M059J (cell line): ENCODE results near the gene RASSF7. TPM values are rescaled to one million over a fixed set of nuclear protein-coding genes. Genes with fewer than 3 reads are reported as not detected.

Experiments
- DNase-seq: peaks from one replicate; pipeline ENCODE4 v3.0.0-alpha.2; 2012; ENCODE audit warnings: low read depth
- total RNA-seq: library from RNA; depleted of rRNA; stranded (reverse); fragments of >200 nt; shearing (Covaris generic); gene quantifications from 2 replicates; pipeline ENCODE4 v1.2.3, GENCODE V29; 2014

The RASSF7 gene
- total RNA-seq, 1 experiment from 2014 or later: 56.0 TPM

- no peak for DNase-seq
Observed at GRCh38 chr11:551596-551995, 9.2 kb upstream of the RASSF7 start.

DNA sequence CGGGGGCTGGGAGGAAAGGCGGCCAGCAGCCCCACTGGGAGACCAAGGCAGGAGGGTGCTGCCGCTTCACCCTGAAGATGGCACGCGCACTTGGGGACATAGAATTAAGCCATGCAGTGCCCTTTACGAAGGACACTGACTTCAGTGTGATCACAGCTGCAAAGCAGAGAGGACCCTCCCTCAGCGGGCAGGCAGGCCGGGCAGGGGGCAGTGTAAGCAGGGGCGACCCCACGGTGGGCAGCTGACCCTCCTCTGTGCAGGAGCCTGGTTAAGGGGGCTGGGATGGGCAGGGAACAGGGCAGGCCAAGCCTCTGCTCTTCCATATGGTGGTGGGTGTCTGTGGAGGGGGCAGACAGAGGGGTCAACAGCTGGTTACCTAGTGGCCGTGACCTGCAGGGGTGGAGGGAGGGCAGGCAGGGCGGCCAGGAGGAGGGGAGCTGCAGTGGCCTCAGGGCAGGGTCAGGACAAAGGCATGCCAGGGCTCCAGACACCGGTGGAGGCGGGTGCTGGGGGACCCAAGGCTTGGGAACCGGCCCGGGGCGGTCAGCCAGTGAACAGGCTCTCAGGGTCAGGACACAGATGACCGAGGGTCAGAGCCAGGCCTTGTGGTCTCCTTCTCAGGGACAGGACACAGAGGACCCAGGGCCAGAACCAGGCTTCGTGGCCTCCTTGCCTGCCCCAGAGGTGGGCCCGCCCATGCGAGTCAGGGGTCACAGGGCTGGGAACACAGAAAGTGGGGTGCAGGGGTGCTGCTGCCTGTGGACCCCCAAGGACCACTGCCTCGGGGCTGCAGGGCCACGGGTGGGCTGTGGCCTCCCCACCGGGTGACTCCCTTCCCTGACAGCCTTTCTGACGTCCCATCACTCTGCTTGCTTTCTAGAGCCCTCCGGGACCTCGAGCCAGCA is 7.4 kb upstream of the RASSF7 start:
- no peak for DNase-seq

- DNase-seq: no peak
Observed at GRCh38 chr11:553988-554340, 6.8 kb upstream of the RASSF7 start.

- DNase-seq: no peak
Observed at GRCh38 chr11:554428-555226, 6.1 kb upstream of the RASSF7 start.

DNA sequence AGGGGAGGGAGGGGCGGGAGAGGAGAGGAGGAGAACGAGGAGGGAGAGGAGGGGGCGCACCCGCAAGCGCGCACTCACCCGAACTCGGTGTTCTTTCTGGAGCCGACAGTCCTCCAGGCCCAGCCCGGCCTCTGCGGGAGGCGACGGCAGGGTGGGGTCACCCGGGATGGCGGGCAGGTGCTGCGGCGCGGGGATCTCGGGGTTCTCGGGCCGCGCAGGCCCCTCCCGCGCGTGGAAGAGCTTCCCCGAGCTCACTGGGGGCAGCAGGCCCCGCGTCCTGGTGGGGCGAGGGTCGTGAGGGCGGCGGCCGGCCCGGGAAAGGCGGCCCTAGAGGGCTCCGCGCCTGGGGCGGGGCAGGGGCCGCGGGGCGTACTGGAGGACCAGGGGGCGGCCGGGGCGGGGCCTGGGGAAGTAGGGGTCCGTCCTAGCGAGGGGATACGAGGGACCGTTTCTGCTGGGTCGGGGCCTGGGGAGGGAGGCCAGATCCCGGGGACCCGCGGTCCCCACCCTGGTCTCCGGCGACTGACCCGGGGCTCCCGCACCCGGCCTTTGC is 5.5 kb upstream of the RASSF7 start:
- DNase-seq: no peak

- no peak for DNase-seq
Observed at GRCh38 chr11:555780-556661, 4.7 kb upstream of the RASSF7 start.

DNA sequence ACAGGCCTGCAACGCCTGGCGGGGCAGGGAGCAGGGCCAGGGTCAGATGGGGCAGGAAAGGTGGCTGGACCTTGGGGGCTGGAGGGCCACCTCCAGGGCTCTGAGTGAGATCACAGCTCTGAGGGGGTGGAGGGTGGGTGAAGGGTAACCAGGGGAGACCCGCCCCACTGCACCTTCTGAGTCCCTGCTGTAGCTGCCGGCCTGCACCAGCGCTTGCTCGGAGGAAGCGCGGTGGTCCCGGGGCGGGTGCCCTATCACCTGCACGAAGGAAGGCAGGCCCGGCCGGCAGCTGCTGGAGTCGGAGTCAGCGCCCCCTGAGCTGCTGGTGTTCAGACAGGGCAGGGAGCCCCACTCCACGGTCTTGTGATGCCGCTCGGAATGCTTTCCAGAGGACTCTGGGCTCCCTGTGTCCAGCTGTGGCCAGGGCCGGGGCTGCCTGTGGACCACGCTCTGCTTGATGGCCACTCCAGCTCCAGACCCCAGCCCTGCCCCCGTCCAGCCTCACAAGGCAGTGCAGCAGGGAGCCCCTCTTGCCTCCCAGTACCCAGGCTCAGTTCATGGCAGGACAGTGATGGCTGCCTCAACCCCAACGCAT is 4.0 kb upstream of the RASSF7 start:
- DNase-seq: no peak

DNA sequence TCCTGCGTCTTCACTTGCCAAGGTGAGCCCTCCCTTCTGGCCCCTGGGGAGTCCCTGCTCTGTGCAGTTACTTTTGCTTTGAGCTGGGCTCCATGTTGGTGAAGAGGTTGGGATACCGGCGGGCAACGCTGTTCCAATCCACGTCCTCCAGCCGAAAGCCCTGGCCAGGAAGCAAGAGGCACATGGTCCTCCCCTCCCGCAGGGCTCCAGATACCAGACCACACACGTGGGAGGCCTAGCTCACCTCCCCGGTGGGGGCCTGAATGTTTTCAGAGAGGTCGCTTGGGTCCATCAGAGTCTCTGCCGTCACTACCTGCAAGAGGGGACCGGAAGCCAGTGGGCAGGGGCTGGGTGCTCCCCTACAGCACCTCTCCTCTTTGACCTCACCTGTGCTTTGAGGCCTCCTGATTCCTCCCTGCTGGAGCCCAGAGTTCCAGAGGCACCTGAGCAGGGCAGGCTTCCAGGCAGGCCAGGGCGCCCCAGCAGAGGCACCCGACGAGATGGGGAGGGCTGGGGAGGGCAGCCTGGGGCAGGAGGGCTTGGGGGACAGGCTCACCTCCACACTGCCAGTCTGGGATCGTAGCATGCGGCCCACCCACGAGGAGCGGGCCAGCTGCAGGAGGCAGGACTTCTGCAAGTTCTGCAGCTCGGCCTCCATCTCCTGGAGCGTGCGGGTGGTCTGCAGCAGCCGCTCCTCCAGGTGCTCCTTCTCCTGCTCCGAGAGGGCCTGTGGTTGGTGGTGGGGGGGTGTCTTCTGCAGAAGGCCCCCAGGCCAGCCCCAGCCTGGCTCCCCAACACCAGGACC is 3.2 kb upstream of the RASSF7 start:
- DNase-seq: no peak

GRCh38 chr11:558503-558902 is 2.3 kb upstream of the RASSF7 start:
- no peak for DNase-seq

- DNase-seq: no peak
Observed at GRCh38 chr11:559020-559620, 1.6 kb upstream of the RASSF7 start.

DNA sequence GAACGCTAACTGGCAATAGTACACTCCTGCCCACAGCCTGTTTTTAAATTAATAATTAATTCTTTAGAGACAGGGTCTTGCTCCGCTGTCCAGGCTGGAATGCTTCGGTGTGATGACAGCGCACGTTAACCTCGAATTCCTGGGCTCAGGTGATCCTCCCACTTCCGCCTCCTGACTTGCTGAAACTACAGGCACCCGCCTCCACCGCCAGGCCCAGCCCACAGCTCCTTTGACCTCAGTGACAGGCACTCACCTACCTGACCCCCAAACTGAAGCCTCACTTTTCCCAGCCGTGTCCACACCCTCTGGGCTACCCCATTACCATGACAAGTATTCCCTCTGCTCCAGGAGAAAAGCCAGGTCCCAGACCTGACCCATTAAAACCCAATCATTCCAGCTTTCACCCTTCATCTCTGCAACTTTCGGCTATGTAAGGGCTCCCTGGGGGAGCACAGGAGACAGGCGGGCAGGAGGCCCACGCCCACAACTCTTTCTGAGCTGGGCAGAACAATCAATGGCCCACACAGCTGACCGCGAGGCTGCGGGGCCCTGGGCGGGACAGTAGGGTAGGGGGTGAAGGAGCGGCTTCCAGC is 962 bp upstream of the RASSF7 start:
- DNase-seq: no peak

DNA sequence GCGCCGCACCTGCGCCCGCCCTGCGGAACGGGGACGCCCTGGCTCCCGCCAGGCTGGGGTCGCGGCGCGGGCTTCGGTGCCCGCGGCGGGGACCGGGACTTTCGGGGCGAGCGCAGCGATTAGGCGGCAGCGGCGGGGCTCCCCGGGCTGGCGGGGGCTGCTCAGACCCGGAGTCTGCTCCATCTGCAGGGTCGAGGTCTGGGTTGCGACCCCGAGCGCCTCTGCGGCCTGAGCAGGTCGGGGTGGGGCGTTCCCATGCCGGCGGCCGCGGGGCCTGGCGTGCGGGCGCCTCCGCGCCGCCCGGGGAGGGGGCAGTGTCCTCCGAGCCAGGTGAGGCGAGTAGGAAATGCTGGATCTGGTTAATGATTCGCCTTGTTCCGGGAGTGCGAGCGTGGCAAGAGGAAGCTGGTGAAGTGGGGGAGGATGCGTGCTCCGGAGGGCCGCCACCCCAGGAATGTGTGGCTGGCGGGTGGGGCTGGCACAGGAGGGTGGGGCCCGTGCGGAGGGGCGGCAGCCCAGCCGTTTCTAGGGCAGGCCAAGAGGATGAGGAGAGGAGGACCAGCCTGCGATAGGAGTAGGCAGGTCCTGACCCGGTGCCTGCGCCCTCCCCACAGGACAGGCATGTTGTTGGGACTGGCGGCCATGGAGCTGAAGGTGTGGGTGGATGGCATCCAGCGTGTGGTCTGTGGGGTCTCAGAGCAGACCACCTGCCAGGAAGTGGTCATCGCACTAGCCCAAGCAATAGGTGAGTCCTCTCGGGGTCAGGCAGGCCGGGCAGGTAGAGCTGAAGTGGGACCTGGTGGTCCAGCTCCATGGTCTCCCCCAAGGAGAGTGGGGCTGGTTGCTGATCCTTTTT is 606 bp downstream of the RASSF7 start:
- DNase-seq: peak; percentile 72

DNA sequence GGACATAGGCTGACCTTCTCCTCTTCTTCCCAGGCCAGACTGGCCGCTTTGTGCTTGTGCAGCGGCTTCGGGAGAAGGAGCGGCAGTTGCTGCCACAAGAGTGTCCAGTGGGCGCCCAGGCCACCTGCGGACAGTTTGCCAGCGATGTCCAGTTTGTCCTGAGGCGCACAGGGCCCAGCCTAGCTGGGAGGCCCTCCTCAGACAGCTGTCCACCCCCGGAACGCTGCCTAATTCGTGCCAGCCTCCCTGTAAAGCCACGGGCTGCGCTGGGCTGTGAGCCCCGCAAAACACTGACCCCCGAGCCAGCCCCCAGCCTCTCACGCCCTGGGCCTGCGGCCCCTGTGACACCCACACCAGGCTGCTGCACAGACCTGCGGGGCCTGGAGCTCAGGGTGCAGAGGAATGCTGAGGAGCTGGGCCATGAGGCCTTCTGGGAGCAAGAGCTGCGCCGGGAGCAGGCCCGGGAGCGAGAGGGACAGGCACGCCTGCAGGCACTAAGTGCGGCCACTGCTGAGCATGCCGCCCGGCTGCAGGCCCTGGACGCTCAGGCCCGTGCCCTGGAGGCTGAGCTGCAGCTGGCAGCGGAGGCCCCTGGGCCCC is 1.4 kb downstream of the RASSF7 start:
- no peak for DNase-seq

GRCh38 chr11:563066-563811 is 2.5 kb downstream of the RASSF7 start:
- no peak for DNase-seq

DNA sequence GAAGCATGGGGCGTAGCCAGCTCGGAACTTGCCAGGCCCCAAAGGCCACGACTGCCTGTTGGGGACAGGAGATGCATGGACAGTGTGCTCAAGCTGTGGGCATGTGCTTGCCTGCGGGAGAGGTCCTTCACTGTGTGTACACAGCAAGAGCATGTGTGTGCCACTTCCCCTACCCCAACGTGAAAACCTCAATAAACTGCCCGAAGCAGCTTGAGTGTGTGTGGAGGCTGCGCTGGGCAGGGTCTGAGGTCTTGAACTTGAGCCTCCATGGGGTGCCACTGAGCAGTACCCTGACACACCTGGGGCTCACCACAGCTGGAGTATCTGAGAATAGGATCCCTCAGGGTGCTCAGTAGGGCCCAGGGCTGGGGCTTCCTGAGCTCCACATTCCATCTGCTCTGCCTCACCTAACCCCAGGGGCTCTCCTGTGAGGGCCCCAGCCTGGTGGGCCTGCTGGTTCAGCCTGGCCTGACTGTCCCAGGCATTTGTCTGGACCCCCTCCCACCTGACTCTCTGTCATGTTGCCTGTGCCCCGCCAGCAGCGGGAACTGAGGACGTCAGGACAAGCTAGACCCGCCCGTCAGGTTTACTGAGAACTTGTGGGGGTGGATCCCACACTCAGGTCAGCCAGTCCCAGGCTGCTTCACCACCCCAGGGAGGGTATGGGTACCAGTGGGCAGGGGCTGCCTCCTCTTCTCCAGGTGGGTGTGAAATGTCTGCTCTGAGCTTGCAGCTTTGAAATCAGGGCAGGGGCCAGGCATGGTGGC is 3.2 kb downstream of the RASSF7 start:
- no peak for DNase-seq

- peak; percentile 67 for DNase-seq
Observed at GRCh38 chr11:565921-566509, 5.2 kb downstream of the RASSF7 start.
